GM23338 (cell line): ENCODE measurements around the gene CYB561D1. TPM values are rescaled to one million over a fixed set of nuclear protein-coding genes. Genes with fewer than 3 reads are reported as not detected.

Source experiments
- ATAC-seq: fragments of 200-7000 bp; cut with Tn5 transposase; 3 replicates; pipeline ENCODE4 v1.9.1; 2020
- DNase-seq: peaks from one replicate; pipeline ENCODE4 v3.0.0-alpha.2; 2015; ENCODE audit warnings: low spot score
- H2AFZ ChIP-seq: fragments of 200-600 bp; sonication (generic); 2 replicates; pipeline ENCODE4 v1.8.0; 2016; ENCODE audit warnings: antibody characterized with exemption, mild to moderate bottlenecking, moderate library complexity
- H3F3A ChIP-seq: fragments of 200-600 bp; sonication (generic); replicated peaks from 2 replicates; pipeline ENCODE4 v1.8.0; 2017; ENCODE audit warnings: antibody characterized with exemption, mixed run types, low read depth
- H3K27ac ChIP-seq: fragments of 200-600 bp; sonication (generic); 2 replicates; pipeline ENCODE4 v1.6.1; 2016; ENCODE audit warnings: low read depth
- H3K27me3 ChIP-seq: fragments of 200-600 bp; sonication (generic); 2 replicates; pipeline ENCODE4 v1.8.0; 2016; ENCODE audit warnings: mild to moderate bottlenecking, mixed run types, moderate library complexity; ENCODE audit not compliant: insufficient read depth
- H3K36me3 ChIP-seq: fragments of 200-600 bp; sonication (generic); 2 replicates; pipeline ENCODE4 v1.8.0; 2016; ENCODE audit warnings: mild to moderate bottlenecking; ENCODE audit not compliant: insufficient read depth
- H3K4me1 ChIP-seq: fragments of 200-600 bp; sonication (generic); 2 replicates; pipeline ENCODE4 v1.8.0; 2016; ENCODE audit warnings: mild to moderate bottlenecking, moderate library complexity; ENCODE audit not compliant: insufficient read depth
- H3K4me2 ChIP-seq: fragments of 200-600 bp; sonication (generic); 2 replicates; pipeline ENCODE4 v1.7.1; 2017; ENCODE audit warnings: mixed run types
- H3K4me3 ChIP-seq: fragments of 200-600 bp; sonication (generic); 2 replicates; pipeline ENCODE4 v1.6.1; 2016; ENCODE audit warnings: mixed run types
- H3K79me2 ChIP-seq: fragments of 200-600 bp; sonication (generic); replicated peaks from 2 replicates; pipeline ENCODE4 v1.8.0; 2017; ENCODE audit warnings: mild to moderate bottlenecking; ENCODE audit not compliant: insufficient read depth
- H3K9me2 ChIP-seq: fragments of 200-600 bp; sonication (generic); 2 replicates; pipeline ENCODE4 v1.8.0; 2017; ENCODE audit not compliant: insufficient read depth
- H4K20me1 ChIP-seq: fragments of 200-600 bp; sonication (generic); replicated peaks from 2 replicates; pipeline ENCODE4 v1.8.0; 2017; ENCODE audit warnings: mild to moderate bottlenecking; ENCODE audit not compliant: insufficient read depth
- H3K27ac Mint-ChIP-seq: 2 replicates; pipeline ENCODE4 v1.8.0; 2020; ENCODE audit warnings: inconsistent platforms, mild to moderate bottlenecking, moderate library complexity, mixed read lengths
- H3K27me3 Mint-ChIP-seq: 3 replicates; pipeline ENCODE4 v1.8.0; 2022; ENCODE audit warnings: low read depth, mild to moderate bottlenecking, moderate library complexity, mixed read lengths, inconsistent platforms; ENCODE audit not compliant: insufficient read depth, poor library complexity
- H3K36me3 Mint-ChIP-seq: 3 replicates; pipeline ENCODE4 v1.8.0; 2021; ENCODE audit warnings: low read depth, mild to moderate bottlenecking, inconsistent platforms, moderate library complexity, mixed read lengths
- H3K4me1 Mint-ChIP-seq: 3 replicates; pipeline ENCODE4 v1.8.0; 2020; ENCODE audit warnings: mild to moderate bottlenecking, inconsistent platforms, mixed read lengths
- H3K4me3 Mint-ChIP-seq: 3 replicates; pipeline ENCODE4 v1.8.0; 2021; ENCODE audit warnings: moderate library complexity, mild to moderate bottlenecking, inconsistent platforms, mixed read lengths
- H3K9me3 Mint-ChIP-seq: 3 replicates; pipeline ENCODE4 v1.8.0; 2020; ENCODE audit warnings: moderate library complexity, mild to moderate bottlenecking, inconsistent platforms, mixed read lengths
- CREB1 ChIP-seq: fragments of 250-450 bp; sonication (Bioruptor Pico); IDR thresholded peaks from 2 replicates; pipeline ENCODE4 v1.5.0; 2020; ENCODE audit warnings: low read depth, mild to moderate bottlenecking, moderate library complexity
- CTCF ChIP-seq, 2 experiments: fragments of 200-600 bp in 1 of 2; sonication (generic) in 1 of 2; conservative IDR thresholded peaks; 2 replicates each; pipeline versions ENCODE4 v1.5.1 to v1.6.1; 2016 to 2017; ENCODE audit warnings: antibody characterized with exemption in 2 of 2, low read depth in 2 of 2, mild to moderate bottlenecking in 2 of 2, moderate library complexity in 1 of 2
- EZH2 ChIP-seq: fragments of 200-600 bp; sonication (generic); IDR thresholded peaks from one replicate; pipeline ENCODE4 v1.8.0; 2017; ENCODE audit warnings: antibody characterized with exemption, mild to moderate bottlenecking, low read depth; ENCODE audit not compliant: unreplicated experiment
- EZH2phosphoT487 ChIP-seq: fragments of 200-600 bp; sonication (generic); IDR thresholded peaks from one replicate; pipeline ENCODE4 v1.8.1; 2018; ENCODE audit warnings: antibody characterized with exemption; ENCODE audit not compliant: unreplicated experiment
- JUNB ChIP-seq: IDR thresholded peaks from one replicate; pipeline ENCODE4 v1.6.1; 2016; ENCODE audit warnings: antibody characterized with exemption; ENCODE audit not compliant: unreplicated experiment
- NANOG ChIP-seq: IDR thresholded peaks from 2 replicates; pipeline ENCODE4 v1.6.1; 2016; ENCODE audit warnings: antibody characterized with exemption, borderline replicate concordance
- POLR2AphosphoS5 ChIP-seq: IDR thresholded peaks from 2 replicates; pipeline ENCODE4 v1.6.1; 2016; ENCODE audit warnings: antibody characterized with exemption, low read depth
- REST ChIP-seq: IDR thresholded peaks from one replicate; pipeline ENCODE4 v1.6.1; 2018; ENCODE audit warnings: antibody characterized with exemption; ENCODE audit not compliant: unreplicated experiment
- STAT1 ChIP-seq: IDR thresholded peaks from one replicate; pipeline ENCODE4 v1.6.1; 2016; ENCODE audit warnings: antibody characterized with exemption; ENCODE audit not compliant: unreplicated experiment
- ZNF114 ChIP-seq: fragments of 250-450 bp; sonication (Bioruptor Pico); IDR thresholded peaks from 2 replicates; pipeline ENCODE4 v1.5.0; 2020; ENCODE audit warnings: mild to moderate bottlenecking, moderate library complexity
- ZNF331 ChIP-seq: fragments of 250-450 bp; sonication (Bioruptor Pico); IDR thresholded peaks from 2 replicates; pipeline ENCODE4 v1.5.0; 2020; ENCODE audit warnings: low read depth, mild to moderate bottlenecking, moderate library complexity
- polyA plus RNA-seq: library from polyadenylated mRNA; unstranded; fragments of >200 nt; fragmentation: Nextera tagmentation; extraction: Ambion mirVana; gene quantifications from 2 replicates; pipeline ENCODE4 v1.2.1, GENCODE V29; 2016
- total RNA-seq: library from RNA; depleted of rRNA; stranded (reverse); fragments of >200 nt; shearing (Covaris generic); gene quantifications from 2 replicates; pipeline ENCODE4 v1.2.3, GENCODE V29; 2014
- TF ChIP-seq, protein P1 (sequence below): IDR thresholded peaks from 2 replicates; pipeline ENCODE4 v1.6.1; 2016; ENCODE audit warnings: antibody characterized with exemption
- TF ChIP-seq, protein P2 (sequence below): fragments of 250-450 bp; sonication (Bioruptor Pico); IDR thresholded peaks from 2 replicates; pipeline ENCODE4 v1.5.0; 2020; ENCODE audit warnings: mild to moderate bottlenecking, moderate library complexity

CYB561D1 gene
- total and polyA plus RNA-seq, 2 experiments from 2014 or later = 0.95 to 2.7 TPM

DNA sequence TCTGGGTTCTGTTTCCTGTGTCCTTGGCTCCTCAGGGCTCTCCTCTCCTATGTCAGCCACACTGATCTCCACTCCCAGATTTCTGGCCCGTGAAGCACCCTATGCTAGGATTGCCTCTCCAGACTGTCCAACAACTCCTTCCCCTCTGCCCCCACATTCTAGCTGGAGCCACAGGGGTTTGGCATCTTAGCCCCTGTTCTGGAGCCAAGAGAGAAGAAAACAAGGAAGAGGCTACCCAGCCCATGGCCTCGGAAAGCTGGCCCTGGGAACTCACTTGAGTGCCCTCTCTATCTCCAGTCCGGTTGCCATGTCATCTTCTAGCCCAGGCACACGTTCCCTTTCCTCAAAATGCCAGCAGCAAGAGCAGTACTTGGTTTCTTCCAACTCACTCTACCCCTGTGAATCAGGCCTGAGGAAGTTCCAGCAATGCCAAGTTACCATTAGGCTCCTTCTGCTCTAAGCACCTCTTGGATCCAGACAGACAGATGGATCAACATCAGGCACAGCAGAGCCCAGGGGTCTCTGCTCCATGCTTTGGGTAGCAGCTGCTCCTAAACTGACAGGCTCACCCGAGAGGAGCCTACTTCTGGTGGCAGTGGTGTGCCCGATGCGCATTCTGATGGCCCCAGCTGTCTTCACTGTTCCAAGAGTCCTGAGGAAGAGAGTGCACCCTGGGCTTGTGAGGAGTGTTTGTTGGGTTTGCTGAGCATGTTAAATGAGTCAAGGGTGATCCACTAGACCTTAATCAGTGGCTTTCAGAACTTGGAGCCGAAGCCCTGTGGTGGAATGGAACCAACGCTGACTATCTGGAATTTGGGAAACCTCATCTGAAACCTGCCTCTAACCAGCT, 34.2 kb downstream of the CYB561D1 start:
- H3K4me1 ChIP-seq = peaks cover 4% of the 10 kb centered on the region; the same call in 1 of the 2 replicates
- H3F3A ChIP-seq = no peaks in the 10 kb centered on the region
- no peak overlapping the region for H3K4me2 ChIP-seq
- Mint-ChIP-seq H3K4me1 (peaks cover 12% of the 10 kb centered on the region; the same call in 2 of the 3 replicates), H3K36me3 (no peaks in the 10 kb centered on the region), H3K4me3 (no peak overlapping the region), H3K27me3 (peaks cover 12% of the 10 kb centered on the region), H3K9me3 (no peaks in the 10 kb centered on the region; the same call in 2 of the 3 replicates), H3K27ac (no peak overlapping the region)
- H2AFZ ChIP-seq = no peak overlapping the region
- H4K20me1 ChIP-seq = no peaks in the 10 kb centered on the region
- DNase-seq (no peak), ATAC-seq (no peak)
- no peaks in the 10 kb centered on the region for H3K27me3 ChIP-seq
- no peaks in the 10 kb centered on the region for H3K36me3 ChIP-seq
- H3K27ac ChIP-seq = no peak overlapping the region
- no peaks in the 10 kb centered on the region for H3K9me2 ChIP-seq
- TF ChIP-seq ZNF114 (CRISPR knock-in tag) (no peak), STAT1 (no peak), POLR2AphosphoS5 (no peak), NANOG (no peak), EZH2phosphoT487 (no peak), REST (no peak), CTCF (conservative IDR thresholded peaks at IDR 0.05; ENCODE audit: low read depth in 2 of 2) (no peak), CREB1 (CRISPR knock-in tag) (no peak), JUNB (no peak), EZH2 (no peak), ZNF331 (CRISPR knock-in tag) (no peak)
- TF ChIP-seq, protein P1, sequence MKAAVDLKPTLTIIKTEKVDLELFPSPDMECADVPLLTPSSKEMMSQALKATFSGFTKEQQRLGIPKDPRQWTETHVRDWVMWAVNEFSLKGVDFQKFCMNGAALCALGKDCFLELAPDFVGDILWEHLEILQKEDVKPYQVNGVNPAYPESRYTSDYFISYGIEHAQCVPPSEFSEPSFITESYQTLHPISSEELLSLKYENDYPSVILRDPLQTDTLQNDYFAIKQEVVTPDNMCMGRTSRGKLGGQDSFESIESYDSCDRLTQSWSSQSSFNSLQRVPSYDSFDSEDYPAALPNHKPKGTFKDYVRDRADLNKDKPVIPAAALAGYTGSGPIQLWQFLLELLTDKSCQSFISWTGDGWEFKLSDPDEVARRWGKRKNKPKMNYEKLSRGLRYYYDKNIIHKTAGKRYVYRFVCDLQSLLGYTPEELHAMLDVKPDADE = no peak
- TF ChIP-seq, protein P2, sequence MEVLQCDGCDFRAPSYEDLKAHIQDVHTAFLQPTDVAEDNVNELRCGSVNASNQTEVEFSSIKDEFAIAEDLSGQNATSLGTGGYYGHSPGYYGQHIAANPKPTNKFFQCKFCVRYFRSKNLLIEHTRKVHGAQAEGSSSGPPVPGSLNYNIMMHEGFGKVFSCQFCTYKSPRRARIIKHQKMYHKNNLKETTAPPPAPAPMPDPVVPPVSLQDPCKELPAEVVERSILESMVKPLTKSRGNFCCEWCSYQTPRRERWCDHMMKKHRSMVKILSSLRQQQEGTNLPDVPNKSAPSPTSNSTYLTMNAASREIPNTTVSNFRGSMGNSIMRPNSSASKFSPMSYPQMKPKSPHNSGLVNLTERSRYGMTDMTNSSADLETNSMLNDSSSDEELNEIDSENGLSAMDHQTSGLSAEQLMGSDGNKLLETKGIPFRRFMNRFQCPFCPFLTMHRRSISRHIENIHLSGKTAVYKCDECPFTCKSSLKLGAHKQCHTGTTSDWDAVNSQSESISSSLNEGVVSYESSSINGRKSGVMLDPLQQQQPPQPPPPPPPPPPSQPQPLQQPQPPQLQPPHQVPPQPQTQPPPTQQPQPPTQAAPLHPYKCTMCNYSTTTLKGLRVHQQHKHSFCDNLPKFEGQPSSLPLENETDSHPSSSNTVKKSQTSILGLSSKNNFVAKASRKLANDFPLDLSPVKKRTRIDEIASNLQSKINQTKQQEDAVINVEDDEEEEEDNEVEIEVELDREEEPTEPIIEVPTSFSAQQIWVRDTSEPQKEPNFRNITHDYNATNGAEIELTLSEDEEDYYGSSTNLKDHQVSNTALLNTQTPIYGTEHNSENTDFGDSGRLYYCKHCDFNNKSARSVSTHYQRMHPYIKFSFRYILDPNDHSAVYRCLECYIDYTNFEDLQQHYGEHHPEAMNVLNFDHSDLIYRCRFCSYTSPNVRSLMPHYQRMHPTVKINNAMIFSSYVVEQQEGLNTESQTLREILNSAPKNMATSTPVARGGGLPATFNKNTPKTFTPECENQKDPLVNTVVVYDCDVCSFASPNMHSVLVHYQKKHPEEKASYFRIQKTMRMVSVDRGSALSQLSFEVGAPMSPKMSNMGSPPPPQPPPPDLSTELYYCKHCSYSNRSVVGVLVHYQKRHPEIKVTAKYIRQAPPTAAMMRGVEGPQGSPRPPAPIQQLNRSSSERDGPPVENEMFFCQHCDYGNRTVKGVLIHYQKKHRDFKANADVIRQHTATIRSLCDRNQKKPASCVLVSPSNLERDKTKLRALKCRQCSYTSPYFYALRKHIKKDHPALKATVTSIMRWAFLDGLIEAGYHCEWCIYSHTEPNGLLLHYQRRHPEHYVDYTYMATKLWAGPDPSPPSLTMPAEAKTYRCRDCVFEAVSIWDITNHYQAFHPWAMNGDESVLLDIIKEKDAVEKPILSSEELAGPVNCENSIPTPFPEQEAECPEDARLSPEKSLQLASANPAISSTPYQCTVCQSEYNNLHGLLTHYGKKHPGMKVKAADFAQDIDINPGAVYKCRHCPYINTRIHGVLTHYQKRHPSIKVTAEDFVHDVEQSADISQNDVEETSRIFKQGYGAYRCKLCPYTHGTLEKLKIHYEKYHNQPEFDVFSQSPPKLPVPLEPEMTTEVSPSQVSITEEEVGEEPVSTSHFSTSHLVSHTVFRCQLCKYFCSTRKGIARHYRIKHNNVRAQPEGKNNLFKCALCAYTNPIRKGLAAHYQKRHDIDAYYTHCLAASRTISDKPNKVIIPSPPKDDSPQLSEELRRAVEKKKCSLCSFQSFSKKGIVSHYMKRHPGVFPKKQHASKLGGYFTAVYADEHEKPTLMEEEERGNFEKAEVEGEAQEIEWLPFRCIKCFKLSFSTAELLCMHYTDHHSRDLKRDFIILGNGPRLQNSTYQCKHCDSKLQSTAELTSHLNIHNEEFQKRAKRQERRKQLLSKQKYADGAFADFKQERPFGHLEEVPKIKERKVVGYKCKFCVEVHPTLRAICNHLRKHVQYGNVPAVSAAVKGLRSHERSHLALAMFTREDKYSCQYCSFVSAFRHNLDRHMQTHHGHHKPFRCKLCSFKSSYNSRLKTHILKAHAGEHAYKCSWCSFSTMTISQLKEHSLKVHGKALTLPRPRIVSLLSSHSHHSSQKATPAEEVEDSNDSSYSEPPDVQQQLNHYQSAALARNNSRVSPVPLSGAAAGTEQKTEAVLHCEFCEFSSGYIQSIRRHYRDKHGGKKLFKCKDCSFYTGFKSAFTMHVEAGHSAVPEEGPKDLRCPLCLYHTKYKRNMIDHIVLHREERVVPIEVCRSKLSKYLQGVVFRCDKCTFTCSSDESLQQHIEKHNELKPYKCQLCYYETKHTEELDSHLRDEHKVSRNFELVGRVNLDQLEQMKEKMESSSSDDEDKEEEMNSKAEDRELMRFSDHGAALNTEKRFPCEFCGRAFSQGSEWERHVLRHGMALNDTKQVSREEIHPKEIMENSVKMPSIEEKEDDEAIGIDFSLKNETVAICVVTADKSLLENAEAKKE = no peak
- no peak overlapping the region for H3K4me3 ChIP-seq
- H3K79me2 ChIP-seq = no peaks in the 10 kb centered on the region
